KOPT-K1 (cell line): Measurements from ENCODE around the gene ATXN7L1.

Experiments used
- H3K27ac ChIP-seq: fragments of 200-600 bp; sonication (generic); 2 replicates; pipeline ENCODE4 v1.5.1; 2016; ENCODE audit warnings: antibody characterized with exemption, mild to moderate bottlenecking, low read depth, low read length; ENCODE audit not compliant: poor library complexity, severe bottlenecking
- H3K36me3 ChIP-seq: fragments of 200-600 bp; sonication (generic); 2 replicates; pipeline ENCODE4 v1.5.1; 2017; ENCODE audit warnings: antibody characterized with exemption, mild to moderate bottlenecking, low read length, moderate library complexity; ENCODE audit not compliant: insufficient read depth
- H3K9me3 ChIP-seq: fragments of 200-600 bp; sonication (generic); 2 replicates; pipeline ENCODE4 v1.5.1; 2017; ENCODE audit warnings: antibody characterized with exemption, low read length, mild to moderate bottlenecking; ENCODE audit not compliant: insufficient read depth, poor library complexity, severe bottlenecking

ATXN7L1 gene

GRCh38 chr7:105655500-105656380 lies 220.7 kb downstream of the ATXN7L1 start:
- no peaks in the 10 kb centered on the region for H3K9me3 ChIP-seq
- H3K36me3 ChIP-seq = peaks cover 72% of the 10 kb centered on the region
- H3K27ac ChIP-seq = no peak overlapping the region

- Histone ChIP-seq H3K9me3 (no peaks in the 10 kb centered on the region), H3K36me3 (peaks cover 66% of the 10 kb centered on the region), H3K27ac (no peak overlapping the region)
Measured at GRCh38 chr7:105655067-105655466, 221.3 kb downstream of the ATXN7L1 start.

GRCh38 chr7:105654095-105654686 lies 222.2 kb downstream of the ATXN7L1 start:
- H3K36me3 ChIP-seq = peaks cover 58% of the 10 kb centered on the region
- H3K27ac ChIP-seq = no peak overlapping the region
- H3K9me3 ChIP-seq = no peaks in the 10 kb centered on the region

GRCh38 chr7:105653441-105654005 lies 222.9 kb downstream of the ATXN7L1 start:
- no peaks in the 10 kb centered on the region for H3K9me3 ChIP-seq
- no peak overlapping the region for H3K27ac ChIP-seq
- H3K36me3 ChIP-seq = peaks cover 52% of the 10 kb centered on the region

GRCh38 chr7:105652359-105652993 lies 223.9 kb downstream of the ATXN7L1 start:
- H3K27ac ChIP-seq = no peak overlapping the region
- H3K36me3 ChIP-seq = peaks cover 47% of the 10 kb centered on the region
- no peaks in the 10 kb centered on the region for H3K9me3 ChIP-seq

GRCh38 chr7:105651798-105652197 lies 224.6 kb downstream of the ATXN7L1 start:
- H3K9me3 ChIP-seq = no peaks in the 10 kb centered on the region
- H3K36me3 ChIP-seq = peaks cover 42% of the 10 kb centered on the region
- H3K27ac ChIP-seq = no peak overlapping the region

GRCh38 chr7:105650382-105650970 lies 225.9 kb downstream of the ATXN7L1 start:
- peaks cover 29% of the 10 kb centered on the region for H3K36me3 ChIP-seq
- H3K9me3 ChIP-seq = no peaks in the 10 kb centered on the region
- H3K27ac ChIP-seq = no peak overlapping the region

- no peaks in the 10 kb centered on the region for H3K9me3 ChIP-seq
- H3K36me3 ChIP-seq = peaks cover 23% of the 10 kb centered on the region; the same call in 1 of the 2 replicates
- no peak overlapping the region for H3K27ac ChIP-seq
Measured at GRCh38 chr7:105649727-105650381, 226.5 kb downstream of the ATXN7L1 start.

- H3K9me3 ChIP-seq = no peaks in the 10 kb centered on the region
- H3K36me3 ChIP-seq = peaks cover 21% of the 10 kb centered on the region
- no peak overlapping the region for H3K27ac ChIP-seq
Measured at GRCh38 chr7:105648561-105649401, 227.6 kb downstream of the ATXN7L1 start.

GRCh38 chr7:105647591-105647990 lies 228.8 kb downstream of the ATXN7L1 start:
- peaks cover 29% of the 10 kb centered on the region for H3K36me3 ChIP-seq
- no peak overlapping the region for H3K27ac ChIP-seq
- no peaks in the 10 kb centered on the region for H3K9me3 ChIP-seq

GRCh38 chr7:105644937-105645336 lies 231.5 kb downstream of the ATXN7L1 start:
- H3K9me3 ChIP-seq = no peaks in the 10 kb centered on the region
- peaks cover 33% of the 10 kb centered on the region for H3K36me3 ChIP-seq
- H3K27ac ChIP-seq = no peak overlapping the region

GRCh38 chr7:105643851-105644250 lies 232.5 kb downstream of the ATXN7L1 start:
- H3K9me3 ChIP-seq = no peaks in the 10 kb centered on the region
- H3K27ac ChIP-seq = no peak overlapping the region
- peaks cover 38% of the 10 kb centered on the region for H3K36me3 ChIP-seq

- Histone ChIP-seq H3K27ac (no peak overlapping the region), H3K36me3 (peaks cover 40% of the 10 kb centered on the region), H3K9me3 (no peaks in the 10 kb centered on the region)
Measured at GRCh38 chr7:105643384-105643783, 233.0 kb downstream of the ATXN7L1 start.

- Histone ChIP-seq H3K27ac (peak overlapping the region; percentile 66), H3K36me3 (peaks cover 50% of the 10 kb centered on the region), H3K9me3 (no peaks in the 10 kb centered on the region)
Measured at GRCh38 chr7:105642264-105642663, 234.1 kb downstream of the ATXN7L1 start.
